Measurements from ENCODE around the gene ASRGL1. TPM values are rescaled to one million over a fixed set of nuclear protein-coding genes. Genes with fewer than 3 reads are reported as not detected.
"Not testable (repeated sequence)": the region's sequence is repeated elsewhere in the genome, so short reads cannot be mapped to it uniquely, and the experiment has no call there.

ASRGL1 gene
- total RNA-seq, 2 experiments from 2014 or later, result 6.8 to 10.4 TPM

GRCh38 chr11:62344210-62344609 lies 7.0 kb downstream of the ASRGL1 start:
- CTCF ChIA-PET, result interaction anchor here (0.7 kb wide), 1 partner anchor 909 kb away, joined by 3 read pairs; no protein-coding TSS in a partner anchor
- POLR2A ChIA-PET, result no interaction called here

- ChIA-PET POLR2A (no interaction called here), CTCF (no interaction called here)
Measured at GRCh38 chr11:62345861-62346260, 8.6 kb downstream of the ASRGL1 start.

GRCh38 chr11:62352355-62353336 lies 15.4 kb downstream of the ASRGL1 start:
- ChIA-PET POLR2A (interaction anchor here (0.6 to 0.7 kb wide), 3 partner anchors 24 to 562 kb away, joined by 3 to 4 read pairs (median 3); no protein-coding TSS in a partner anchor), CTCF (interaction anchor here (0.7 kb wide), 1 partner anchor 996 kb away, joined by 4 read pairs; no protein-coding TSS in a partner anchor)

GRCh38 chr11:62353841-62354240 lies 16.6 kb downstream of the ASRGL1 start:
- CTCF ChIA-PET, result interaction anchor here (0.6 to 1.2 kb wide), 2 partner anchors 16 to 25 kb away, joined by 3 read pairs; no protein-coding TSS in a partner anchor
- POLR2A ChIA-PET, result interaction anchor here (0.7 kb wide), 1 partner anchor 563 kb away, joined by 4 read pairs; no protein-coding TSS in a partner anchor

GRCh38 chr11:62358273-62358672 lies 21.0 kb downstream of the ASRGL1 start:
- POLR2A ChIA-PET, result no interaction called here
- CTCF ChIA-PET, result no interaction called here

- ChIA-PET POLR2A (no interaction called here), CTCF (no interaction called here)
Measured at GRCh38 chr11:62359475-62359874, 22.2 kb downstream of the ASRGL1 start.

- CTCF ChIA-PET, result no interaction called here
- POLR2A ChIA-PET, result no interaction called here
Measured at GRCh38 chr11:62360685-62361084, 23.4 kb downstream of the ASRGL1 start.

GRCh38 chr11:62368861-62369477 lies 31.7 kb downstream of the ASRGL1 start:
- CTCF ChIA-PET, POLR2A ChIA-PET: not testable (repeated sequence)

- CTCF ChIA-PET, result interaction anchor here (0.6 to 2.9 kb wide), 5 partner anchors 28 to 1400 kb away, joined by 3 to 12 read pairs (median 3); partner anchors contain the start of gene ASRGL1
- POLR2A ChIA-PET, result interaction anchor here (0.7 kb wide), 1 partner anchor 377 kb away, joined by 7 read pairs; no protein-coding TSS in a partner anchor
Measured at GRCh38 chr11:62370743-62371440, 33.6 kb downstream of the ASRGL1 start.

- ChIA-PET CTCF (interaction anchor here (0.6 to 2.9 kb wide), 2 partner anchors 33 to 34 kb away, joined by 3 to 12 read pairs; no protein-coding TSS in a partner anchor), POLR2A (no interaction called here)
Measured at GRCh38 chr11:62372871-62373270, 35.6 kb downstream of the ASRGL1 start.

- ChIA-PET CTCF (interaction anchor here (0.6 to 2.9 kb wide), 3 partner anchors 33 to 35 kb away, joined by 3 to 12 read pairs (median 7); no protein-coding TSS in a partner anchor), POLR2A (no interaction called here)
Measured at GRCh38 chr11:62373464-62374119, 36.3 kb downstream of the ASRGL1 start.

- ChIA-PET CTCF (interaction anchor here (1.7 kb wide), 1 partner anchor 35 kb away, joined by 7 read pairs; no protein-coding TSS in a partner anchor), POLR2A (no interaction called here)
Measured at GRCh38 chr11:62374801-62375200, 37.6 kb downstream of the ASRGL1 start.

- POLR2A ChIA-PET, result not testable (repeated sequence)
- CTCF ChIA-PET, result interaction anchor here (1.2 kb wide), 1 partner anchor 38 kb away, joined by 8 read pairs; no protein-coding TSS in a partner anchor
Measured at GRCh38 chr11:62378459-62379063, 41.3 kb downstream of the ASRGL1 start.

- CTCF ChIA-PET, result interaction anchor here (1.2 to 1.3 kb wide), 2 partner anchors 39 to 58 kb away, joined by 6 to 8 read pairs; no protein-coding TSS in a partner anchor
Measured at GRCh38 chr11:62379586-62379985, 42.3 kb downstream of the ASRGL1 start.

GRCh38 chr11:62380821-62381245 lies 43.6 kb downstream of the ASRGL1 start:
- POLR2A ChIA-PET, result not testable (repeated sequence)
- CTCF ChIA-PET, result interaction anchor here (0.9 to 1.3 kb wide), 2 partner anchors 42 to 162 kb away, joined by 3 read pairs; no protein-coding TSS in a partner anchor

More at GRCh38 chr11:62379586-62379985, 42.3 kb downstream of the ASRGL1 start:
- POLR2A ChIA-PET, result not testable (repeated sequence)

GRCh38 chr11:62383822-62384221 lies 46.6 kb downstream of the ASRGL1 start:
- CTCF ChIA-PET, result interaction anchor here (0.6 to 0.7 kb wide), 2 partner anchors 371 to 527 kb away, joined by 3 read pairs; no protein-coding TSS in a partner anchor
- POLR2A ChIA-PET, result no interaction called here

GRCh38 chr11:62386083-62386482 lies 48.8 kb downstream of the ASRGL1 start:
- POLR2A ChIA-PET, result not testable (repeated sequence)

GRCh38 chr11:62387381-62387780 lies 50.1 kb downstream of the ASRGL1 start:
- ChIA-PET POLR2A (no interaction called here), CTCF (no interaction called here)

More at GRCh38 chr11:62386083-62386482, 48.8 kb downstream of the ASRGL1 start:
- CTCF ChIA-PET, result not testable (repeated sequence)
